ENCODE results near the gene EFS.

GRCh38 chr14:23409475-23409874 lies 44.5 kb upstream of the EFS start:
- TF ChIP-seq TAF1 (IDR thresholded peaks at IDR 0.05; ENCODE audit: borderline replicate concordance, insufficient read depth, low read length) (no peak), POLR2AphosphoS5 (IDR thresholded peaks at IDR 0.05; ENCODE audit: low read depth, low read length) (no peak), REST (IDR thresholded peaks at IDR 0.05; ENCODE audit: insufficient read depth in 1 of 2, low read depth in 2 of 2, low read length in 2 of 2) (no peak), SIN3A (IDR thresholded peaks at IDR 0.05; ENCODE audit: borderline replicate concordance, insufficient read depth, low read length) (no peak)
